Vagina (tissue), 2 donors: ENCODE measurements around the gene CPSF7. TPM values are rescaled to one million over a fixed set of nuclear protein-coding genes. Genes with fewer than 3 reads are reported as not detected.

Experiments
- DNase-seq, 2 donors: peaks; one replicate each; pipeline ENCODE4 v3.0.0-alpha.2; 2017; ENCODE audit errors: extremely low spot score in 2 of 2
- H3K27ac ChIP-seq: fragments of 200-600 bp; sonication (generic); one replicate; pipeline ENCODE4 v1.5.1; 2019
- H3K27me3 ChIP-seq: fragments of 200-600 bp; sonication (generic); one replicate; pipeline ENCODE4 v1.5.1; 2019
- H3K36me3 ChIP-seq, 2 donors: fragments of 200-600 bp; sonication (generic); one replicate each; pipeline ENCODE4 v1.5.1; 2017 to 2019
- H3K4me1 ChIP-seq: fragments of 200-600 bp; sonication (generic); one replicate; pipeline ENCODE4 v1.5.1; 2019
- H3K4me3 ChIP-seq, 2 donors: fragments of 200-600 bp; sonication (generic); 1 replicate in 1 of 2; 2 replicates in 1 of 2; pipeline ENCODE4 v1.5.1; 2016 to 2019
- H3K9me3 ChIP-seq: fragments of 200-600 bp; sonication (generic); one replicate; pipeline ENCODE4 v1.5.1; 2019
- CTCF ChIP-seq, 3 experiments: fragments of 450-650 bp in 2 of 3; fragments of 200-600 bp in 1 of 3; sonication (generic) in 1 of 3; IDR thresholded peaks; one replicate each; pipeline ENCODE4 v1.5.1; 2017 to 2019; ENCODE audit warnings: antibody characterized with exemption in 3 of 3, mild to moderate bottlenecking in 2 of 3, moderate library complexity in 2 of 3
- POLR2A ChIP-seq, 2 donors: fragments of 450-650 bp; IDR thresholded peaks; one replicate each; pipeline ENCODE4 v1.6.1; 2017; ENCODE audit warnings: antibody characterized with exemption in 2 of 2, mild to moderate bottlenecking in 2 of 2, moderate library complexity in 2 of 2
- POLR2AphosphoS5 ChIP-seq, 2 donors: sonication (generic); formaldehyde crosslinking; IDR thresholded peaks; one replicate each; pipeline ENCODE4 v1.9.0; 2017; ENCODE audit warnings: antibody characterized with exemption in 2 of 2, mild to moderate bottlenecking in 2 of 2, low read depth in 1 of 2; ENCODE audit not compliant: insufficient read depth in 1 of 2
- intact Hi-C: fragments of 100-400 bp; cut with DNase I; formaldehyde crosslinking; loops from one replicate; pipeline ENCODE4 v1.15.1; 2023
- total RNA-seq: library from RNA; depleted of rRNA; stranded (reverse); fragments of >200 nt; gene quantifications from one replicate; pipeline ENCODE4 v1.2.3, GENCODE V29; 2016

The CPSF7 gene
- total RNA-seq, 1 donor from 2014 or later: 50.8 TPM

GRCh38 chr11:61425367-61426131 is 4.2 kb downstream of the CPSF7 start:
- Histone ChIP-seq H3K36me3 (peaks cover 0 to 64% of the 10 kb centered on the region in 2 donors), H3K27ac (no peak overlapping the region), H3K9me3 (no peaks in the 10 kb centered on the region), H3K4me1 (peaks cover 46% of the 10 kb centered on the region), H3K27me3 (no peaks in the 10 kb centered on the region), H3K4me3 (no peak overlapping the region)
- TF ChIP-seq POLR2A (IDR thresholded peaks at IDR 0.05): no peak
- no peak for TF ChIP-seq POLR2AphosphoS5 (IDR thresholded peaks at IDR 0.05; ENCODE audit: insufficient read depth in 1 of 2, low read depth in 1 of 2)
- TF ChIP-seq CTCF (IDR thresholded peaks at IDR 0.05): no peak
- intact Hi-C loops: no loop called here
- no peak for DNase-seq

GRCh38 chr11:61422226-61422625 is 7.5 kb downstream of the CPSF7 start:
- Histone ChIP-seq H3K27me3 (no peaks in the 10 kb centered on the region), H3K4me1 (peaks cover 38% of the 10 kb centered on the region), H3K36me3 (peaks cover 0 to 82% of the 10 kb centered on the region in 2 donors), H3K9me3 (no peaks in the 10 kb centered on the region), H3K27ac (no peak overlapping the region), H3K4me3 (no peak overlapping the region)
- intact Hi-C loops: no loop called here
- DNase-seq: no peak
- TF ChIP-seq CTCF (IDR thresholded peaks at IDR 0.05): no peak
- no peak for TF ChIP-seq POLR2AphosphoS5 (IDR thresholded peaks at IDR 0.05; ENCODE audit: insufficient read depth in 1 of 2, low read depth in 1 of 2)
- no peak for TF ChIP-seq POLR2A (IDR thresholded peaks at IDR 0.05)

DNA sequence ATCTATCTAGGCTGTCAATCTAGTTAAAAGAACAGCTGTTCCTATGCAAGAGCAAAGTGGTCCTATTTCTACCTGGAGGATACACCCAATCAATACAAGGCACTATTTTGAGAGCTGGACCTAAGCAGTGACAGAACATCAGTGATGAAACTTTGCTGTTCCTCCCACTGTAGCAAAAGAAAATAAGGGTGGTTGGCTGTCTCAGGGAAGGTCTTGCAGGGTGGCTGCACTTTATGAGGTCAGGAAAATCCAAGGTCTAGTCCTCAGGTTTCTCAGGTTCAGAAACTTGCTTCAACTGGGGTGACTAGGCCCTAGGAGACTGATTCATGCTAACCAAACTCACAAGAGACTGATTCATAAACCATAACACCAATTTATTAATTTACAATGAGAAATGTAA is 11.6 kb downstream of the CPSF7 start:
- TF ChIP-seq POLR2AphosphoS5 (IDR thresholded peaks at IDR 0.05; ENCODE audit: insufficient read depth in 1 of 2, low read depth in 1 of 2) (no peak), CTCF (IDR thresholded peaks at IDR 0.05) (no peak), POLR2A (IDR thresholded peaks at IDR 0.05) (no peak)
- H3K36me3 ChIP-seq: peaks cover 4 to 82% of the 10 kb centered on the region in 2 donors

DNA sequence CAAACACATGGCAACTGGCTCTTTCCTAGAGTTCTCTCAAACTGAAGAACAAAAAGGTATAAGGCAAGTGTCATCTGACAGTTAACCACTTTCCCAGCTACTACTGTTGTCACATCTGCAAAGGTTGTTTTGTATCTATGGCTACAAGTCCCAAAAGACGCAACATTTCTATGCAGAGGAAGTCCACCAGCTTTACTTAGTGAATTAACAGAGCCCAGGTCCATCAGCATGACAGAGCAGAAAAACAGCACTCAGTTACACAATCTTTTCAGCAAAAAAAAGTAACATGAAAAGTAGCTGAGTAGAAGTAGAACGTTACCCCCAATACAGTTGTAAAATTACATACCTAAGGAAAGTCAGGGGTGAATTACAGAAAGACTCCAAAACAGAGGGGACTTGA is 12.1 kb downstream of the CPSF7 start:
- no peak overlapping the region for H3K27ac ChIP-seq
- no peak overlapping the region for H3K4me3 ChIP-seq
- no peaks in the 10 kb centered on the region for H3K27me3 ChIP-seq
- intact Hi-C loops: no loop called here
- peaks cover 4 to 87% of the 10 kb centered on the region in 2 donors for H3K36me3 ChIP-seq
- H3K9me3 ChIP-seq: no peaks in the 10 kb centered on the region
- TF ChIP-seq CTCF (IDR thresholded peaks at IDR 0.05) (no peak), POLR2A (IDR thresholded peaks at IDR 0.05) (no peak), POLR2AphosphoS5 (IDR thresholded peaks at IDR 0.05; ENCODE audit: insufficient read depth in 1 of 2, low read depth in 1 of 2) (no peak)
- no peak for DNase-seq
- H3K4me1 ChIP-seq: peaks cover 23% of the 10 kb centered on the region

More for the DNA sequence above, 11.6 kb downstream of the CPSF7 start:
- Histone ChIP-seq H3K27me3 (no peaks in the 10 kb centered on the region), H3K4me1 (peaks cover 24% of the 10 kb centered on the region), H3K9me3 (no peaks in the 10 kb centered on the region), H3K4me3 (no peak overlapping the region), H3K27ac (no peak overlapping the region)
- DNase-seq: no peak
- intact Hi-C loops: no loop called here

- H3K27me3 ChIP-seq: no peaks in the 10 kb centered on the region
- DNase-seq: no peak
- H3K4me3 ChIP-seq: no peak overlapping the region
- H3K4me1 ChIP-seq: peaks cover 18% of the 10 kb centered on the region
- H3K27ac ChIP-seq: no peak overlapping the region
- TF ChIP-seq CTCF (IDR thresholded peaks at IDR 0.05) (no peak), POLR2A (IDR thresholded peaks at IDR 0.05) (no peak), POLR2AphosphoS5 (IDR thresholded peaks at IDR 0.05; ENCODE audit: insufficient read depth in 1 of 2, low read depth in 1 of 2) (no peak)
- H3K9me3 ChIP-seq: no peaks in the 10 kb centered on the region
- H3K36me3 ChIP-seq: peaks cover 4 to 94% of the 10 kb centered on the region in 2 donors
- intact Hi-C loops: no loop called here
Observed at GRCh38 chr11:61416941-61417340, 12.8 kb downstream of the CPSF7 start.
